Suprapubic skin (tissue), 4 donors: ENCODE results near the gene SEC24D. TPM values are rescaled to one million over a fixed set of nuclear protein-coding genes. Genes with fewer than 3 reads are reported as not detected.

Experiments used
- DNase-seq, 2 donors: peaks; one replicate each; pipeline ENCODE4 v3.0.0-alpha.2; 2019; ENCODE audit warnings: low spot score in 2 of 2
- H3K27ac ChIP-seq: fragments of 200-600 bp; sonication (generic); one replicate; pipeline ENCODE4 v1.5.1; 2019
- H3K27me3 ChIP-seq: fragments of 200-600 bp; sonication (generic); one replicate; pipeline ENCODE4 v1.5.1; 2019
- H3K36me3 ChIP-seq: fragments of 200-600 bp; sonication (generic); one replicate; pipeline ENCODE4 v1.5.1; 2019
- H3K4me1 ChIP-seq: fragments of 200-600 bp; sonication (generic); one replicate; pipeline ENCODE4 v1.5.1; 2019
- H3K4me3 ChIP-seq: fragments of 200-600 bp; sonication (generic); one replicate; pipeline ENCODE4 v1.5.1; 2019; ENCODE audit warnings: mild to moderate bottlenecking
- H3K9me3 ChIP-seq: fragments of 200-600 bp; sonication (generic); one replicate; pipeline ENCODE4 v1.5.1; 2019
- EP300 ChIP-seq: sonication (generic); formaldehyde crosslinking; IDR thresholded peaks from one replicate; pipeline ENCODE4 v1.6.1; 2017; ENCODE audit warnings: antibody characterized with exemption
- POLR2A ChIP-seq, 2 donors: fragments of 450-650 bp; IDR thresholded peaks; one replicate each; pipeline ENCODE4 v1.6.1; 2017; ENCODE audit warnings: antibody characterized with exemption in 2 of 2, mild to moderate bottlenecking in 2 of 2, moderate library complexity in 2 of 2
- POLR2AphosphoS5 ChIP-seq, 3 donors: sonication (generic); formaldehyde crosslinking; IDR thresholded peaks; one replicate each; pipeline ENCODE4 v1.6.1; 2017; ENCODE audit warnings: antibody characterized with exemption in 3 of 3
- WGBS: methylation state at CpG from one replicate; pipeline ENCODE4 v1.1.5; 2018; 5-methylcytosine and 5-hydroxymethylcytosine counted together
- total RNA-seq, 4 donors: library from RNA; depleted of rRNA; stranded (reverse); fragments of >200 nt; gene quantifications; one replicate each; pipeline ENCODE4 v1.1.0, GENCODE V29; 2016
- TF ChIP-seq, protein P1 (sequence below), 2 donors: fragments of 200-600 bp in 1 of 2; fragments of 450-650 bp in 1 of 2; sonication (generic) in 1 of 2; IDR thresholded peaks; one replicate each; pipeline ENCODE4 v1.5.1; 2016 to 2019; ENCODE audit warnings: antibody characterized with exemption in 2 of 2, mild to moderate bottlenecking in 1 of 2, moderate library complexity in 1 of 2

The SEC24D gene
- total RNA-seq, 4 donors from 2014 or later = 16.7 to 18.1 (median 18.0) TPM

DNA sequence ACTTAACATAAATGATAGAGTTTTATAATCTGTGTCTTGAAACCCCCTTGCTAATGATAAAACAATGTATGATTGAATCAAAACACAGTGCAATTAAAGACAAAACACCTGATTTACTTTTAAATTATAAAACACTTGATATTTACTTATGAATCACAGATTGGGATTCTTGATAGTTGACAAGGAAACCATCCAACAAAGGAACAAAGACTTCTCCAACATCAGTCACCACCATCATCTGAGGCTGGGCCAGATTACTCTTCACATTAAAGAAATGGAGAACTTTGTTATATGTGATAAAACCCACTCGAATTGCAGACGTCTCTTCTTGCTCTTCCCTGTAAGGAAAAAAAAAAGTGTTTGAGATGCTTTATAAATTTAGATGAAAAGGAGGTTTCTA is 83.4 kb downstream of the SEC24D start:
- H3K9me3 ChIP-seq = no peaks in the 10 kb centered on the region
- no peaks in the 10 kb centered on the region for H3K36me3 ChIP-seq
- 73% methylated on average over 2 of the region's 2 CpGs for WGBS
- no peak overlapping the region for H3K27ac ChIP-seq
- H3K4me1 ChIP-seq = peaks cover 28% of the 10 kb centered on the region
- TF ChIP-seq EP300 = no peak
- TF ChIP-seq POLR2A (IDR thresholded peaks at IDR 0.05) = no peak
- TF ChIP-seq, protein P1, sequence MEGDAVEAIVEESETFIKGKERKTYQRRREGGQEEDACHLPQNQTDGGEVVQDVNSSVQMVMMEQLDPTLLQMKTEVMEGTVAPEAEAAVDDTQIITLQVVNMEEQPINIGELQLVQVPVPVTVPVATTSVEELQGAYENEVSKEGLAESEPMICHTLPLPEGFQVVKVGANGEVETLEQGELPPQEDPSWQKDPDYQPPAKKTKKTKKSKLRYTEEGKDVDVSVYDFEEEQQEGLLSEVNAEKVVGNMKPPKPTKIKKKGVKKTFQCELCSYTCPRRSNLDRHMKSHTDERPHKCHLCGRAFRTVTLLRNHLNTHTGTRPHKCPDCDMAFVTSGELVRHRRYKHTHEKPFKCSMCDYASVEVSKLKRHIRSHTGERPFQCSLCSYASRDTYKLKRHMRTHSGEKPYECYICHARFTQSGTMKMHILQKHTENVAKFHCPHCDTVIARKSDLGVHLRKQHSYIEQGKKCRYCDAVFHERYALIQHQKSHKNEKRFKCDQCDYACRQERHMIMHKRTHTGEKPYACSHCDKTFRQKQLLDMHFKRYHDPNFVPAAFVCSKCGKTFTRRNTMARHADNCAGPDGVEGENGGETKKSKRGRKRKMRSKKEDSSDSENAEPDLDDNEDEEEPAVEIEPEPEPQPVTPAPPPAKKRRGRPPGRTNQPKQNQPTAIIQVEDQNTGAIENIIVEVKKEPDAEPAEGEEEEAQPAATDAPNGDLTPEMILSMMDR (IDR thresholded peaks at IDR 0.05) = no peak
- no peak for TF ChIP-seq POLR2AphosphoS5 (IDR thresholded peaks at IDR 0.05)
- H3K27me3 ChIP-seq = no peaks in the 10 kb centered on the region
- H3K4me3 ChIP-seq = no peak overlapping the region
- DNase-seq = no peak

DNA sequence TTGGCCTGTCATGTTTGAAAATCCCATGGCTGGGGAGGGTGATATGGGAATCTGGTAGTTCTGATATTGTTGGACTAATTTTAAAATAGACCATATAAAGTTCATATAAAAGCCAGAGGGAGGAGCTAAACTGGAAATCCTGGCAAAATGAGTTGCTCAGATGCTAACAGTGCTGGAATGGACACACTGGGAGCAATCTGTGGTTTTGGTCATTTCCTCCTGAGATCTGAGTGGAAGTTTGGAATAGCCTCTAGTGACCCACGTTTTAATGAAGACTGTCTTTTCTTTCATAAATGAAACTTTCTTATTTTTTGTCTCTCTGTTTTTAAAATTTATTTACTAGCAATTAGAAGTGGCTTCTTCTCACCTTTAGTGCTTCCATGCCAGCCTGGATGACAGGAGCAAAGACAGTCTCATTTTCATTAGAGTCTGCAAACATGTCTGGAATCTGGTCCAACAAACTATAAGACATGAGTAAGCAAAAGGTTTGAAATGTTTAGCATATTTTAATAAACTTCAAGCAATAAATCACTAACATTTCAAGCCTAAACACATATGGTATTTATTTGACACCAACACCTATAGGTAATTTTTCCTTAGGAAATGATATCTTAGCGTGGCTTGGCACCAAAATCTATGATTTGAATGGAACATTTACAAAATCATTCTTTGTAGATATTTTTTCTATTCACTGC is 84.2 kb downstream of the SEC24D start:
- 43% methylated on average over 2 of the region's 2 CpGs for WGBS
- TF ChIP-seq POLR2A (IDR thresholded peaks at IDR 0.05) (no peak), POLR2AphosphoS5 (IDR thresholded peaks at IDR 0.05) (no peak), EP300 (no peak)
- TF ChIP-seq, protein P1 (IDR thresholded peaks at IDR 0.05) = no peak
- DNase-seq = no peak
- no peak overlapping the region for H3K4me3 ChIP-seq
- no peaks in the 10 kb centered on the region for H3K36me3 ChIP-seq
- no peaks in the 10 kb centered on the region for H3K27me3 ChIP-seq
- no peak overlapping the region for H3K27ac ChIP-seq
- peaks cover 24% of the 10 kb centered on the region for H3K4me1 ChIP-seq
- H3K9me3 ChIP-seq = no peaks in the 10 kb centered on the region

DNA sequence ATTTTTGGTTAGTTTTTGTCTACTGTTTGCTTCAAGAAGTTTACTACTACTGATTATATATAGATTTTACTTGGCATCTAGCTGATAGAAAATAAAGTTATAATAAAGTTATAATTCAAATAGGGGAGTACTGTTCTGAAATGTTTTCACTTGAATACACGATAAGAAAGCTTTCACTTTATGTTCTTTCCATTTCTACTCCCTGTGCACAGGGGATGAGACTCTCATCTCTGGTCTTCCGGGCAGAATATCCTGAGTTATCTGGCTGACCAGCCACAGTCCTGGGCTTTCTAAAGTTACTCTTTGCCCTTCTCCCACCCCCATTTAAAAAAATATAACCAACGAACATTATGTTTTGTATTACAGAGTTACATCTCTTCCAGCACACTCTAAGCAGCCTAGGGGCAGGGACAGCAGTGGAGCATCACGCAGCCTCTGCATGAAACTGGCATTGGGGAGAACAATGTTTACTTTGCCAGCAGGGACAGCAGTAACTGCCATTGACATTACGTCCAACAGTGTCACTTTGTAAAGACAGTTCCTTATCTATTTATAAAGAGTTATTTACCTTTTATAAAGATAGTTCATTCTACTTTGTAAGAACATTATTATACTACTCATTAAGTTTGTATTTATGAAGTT is 86.5 kb downstream of the SEC24D start:
- no peak overlapping the region for H3K4me3 ChIP-seq

GRCh38 chr4:118746251-118746919 is 89.5 kb downstream of the SEC24D start:
- no peaks in the 10 kb centered on the region for H3K9me3 ChIP-seq
- H3K27ac ChIP-seq = peak overlapping the region; percentile 46
- peaks cover 22% of the 10 kb centered on the region for H3K4me1 ChIP-seq
- 19% methylated on average over 2 of the region's 2 CpGs for WGBS
- H3K36me3 ChIP-seq = peaks cover 6% of the 10 kb centered on the region
- TF ChIP-seq EP300 = peak; percentile 40
- TF ChIP-seq, protein P1 (IDR thresholded peaks at IDR 0.05) = no peak
- H3K27me3 ChIP-seq = no peaks in the 10 kb centered on the region
- H3K4me3 ChIP-seq = no peak overlapping the region
- DNase-seq = no peak

More for the DNA sequence above, 86.5 kb downstream of the SEC24D start:
- no peaks in the 10 kb centered on the region for H3K9me3 ChIP-seq
- H3K27me3 ChIP-seq = no peaks in the 10 kb centered on the region
- H3K4me1 ChIP-seq = peaks cover 20% of the 10 kb centered on the region
- 81% methylated on average over 5 of the region's 5 CpGs for WGBS
- H3K36me3 ChIP-seq = peaks cover 1% of the 10 kb centered on the region
- DNase-seq = no peak
- no peak overlapping the region for H3K27ac ChIP-seq
- TF ChIP-seq POLR2A (IDR thresholded peaks at IDR 0.05) (no peak), EP300 (no peak)
- TF ChIP-seq, protein P1 (IDR thresholded peaks at IDR 0.05) = no peak

- Histone ChIP-seq H3K4me3 (no peak overlapping the region), H3K9me3 (no peaks in the 10 kb centered on the region), H3K4me1 (peaks cover 22% of the 10 kb centered on the region), H3K27ac (peak overlapping the region; percentile 46), H3K36me3 (peaks cover 6% of the 10 kb centered on the region), H3K27me3 (no peaks in the 10 kb centered on the region)
- DNase-seq = no peak
- 52% methylated on average over 3 of the region's 3 CpGs for WGBS
- TF ChIP-seq EP300 = no peak
- no peak for TF ChIP-seq POLR2A (IDR thresholded peaks at IDR 0.05)
- TF ChIP-seq, protein P1 (IDR thresholded peaks at IDR 0.05) = no peak
- TF ChIP-seq POLR2AphosphoS5 (IDR thresholded peaks at IDR 0.05) = no peak
Observed at GRCh38 chr4:118745357-118745756, 90.6 kb downstream of the SEC24D start.
